ENCODE data around the gene RMDN2.

GRCh38 chr2:38021589-38021988 is 96.5 kb downstream of the RMDN2 start:
- no peak for TF ChIP-seq CTCF (IDR thresholded peaks at IDR 0.05)
- TF ChIP-seq POLR2A (IDR thresholded peaks at IDR 0.05), result no peak

Data from breast epithelium (tissue), 3 donors.